HepG2 (cell line): ENCODE measurements around the gene GSDMA. TPM values are rescaled to one million over a fixed set of nuclear protein-coding genes. Genes with fewer than 3 reads are reported as not detected.

Experiments used
- MTA3 ChIP-seq: sonication (generic); formaldehyde crosslinking; IDR thresholded peaks from 2 replicates; pipeline ENCODE4 v1.4.0; 2020; ENCODE audit warnings: missing genetic modification reagents
- ZFP36L2 ChIP-seq: sonication (generic); formaldehyde crosslinking; IDR thresholded peaks from 2 replicates; pipeline ENCODE4 v1.4.0; 2020; ENCODE audit warnings: missing genetic modification reagents
- ZNF207 ChIP-seq: fragments of 450-650 bp; IDR thresholded peaks from 2 replicates; pipeline ENCODE4 v1.6.1; 2016; ENCODE audit warnings: antibody characterized with exemption, borderline replicate concordance
- ZNF280B ChIP-seq: sonication (generic); formaldehyde crosslinking; IDR thresholded peaks from 2 replicates; pipeline ENCODE4 v1.5.0; 2020; ENCODE audit warnings: missing genetic modification reagents, mild to moderate bottlenecking, borderline replicate concordance
- ZNF318 ChIP-seq: sonication (generic); formaldehyde crosslinking; IDR thresholded peaks from 2 replicates; pipeline ENCODE4 v1.4.0; 2020; ENCODE audit warnings: mild to moderate bottlenecking, missing genetic modification reagents
- polyA plus RNA-seq, 8 experiments: library from polyadenylated mRNA; depleted of rRNA in 3 of 8; stranded (reverse) in 7 of 8; unstranded in 1 of 8; fragments of >200 nt; fragmentation: Illumina TruSeq in 4 of 8; extraction: Trizol in 4 of 8; gene quantifications; 2 replicates each; pipeline versions ENCODE4 v1.2.1 to v1.2.3, GENCODE V29; 2011 to 2016; ENCODE audit warnings: low read depth in 4 of 8, missing spikeins in 1 of 8, mixed read lengths in 1 of 8; ENCODE audit not compliant: insufficient read depth in 1 of 8
- total RNA-seq, 5 experiments: library from RNA; depleted of rRNA; stranded (reverse); fragments of >200 nt; fragmentation: Illumina TruSeq; extraction: Trizol; gene quantifications; 2 replicates each; pipeline ENCODE4 v1.2.3, GENCODE V29; 2016; ENCODE audit warnings: low read depth in 1 of 5
- TF ChIP-seq, protein P1 (sequence below): sonication (generic); formaldehyde crosslinking; IDR thresholded peaks from one replicate; pipeline ENCODE4 v1.5.1; 2020; ENCODE audit warnings: mild to moderate bottlenecking, missing genetic modification reagents; ENCODE audit errors: not compliant biosample characterization
- TF ChIP-seq, protein P2 (sequence below): IDR thresholded peaks from 2 replicates; pipeline ENCODE4 v1.6.1; 2016; ENCODE audit warnings: mild to moderate bottlenecking

Gene GSDMA
- total and polyA plus RNA-seq, 2 of the 13 experiments (the other 11 are each of a cell fraction or from before 2014, with no cell fraction given) = not detected

DNA sequence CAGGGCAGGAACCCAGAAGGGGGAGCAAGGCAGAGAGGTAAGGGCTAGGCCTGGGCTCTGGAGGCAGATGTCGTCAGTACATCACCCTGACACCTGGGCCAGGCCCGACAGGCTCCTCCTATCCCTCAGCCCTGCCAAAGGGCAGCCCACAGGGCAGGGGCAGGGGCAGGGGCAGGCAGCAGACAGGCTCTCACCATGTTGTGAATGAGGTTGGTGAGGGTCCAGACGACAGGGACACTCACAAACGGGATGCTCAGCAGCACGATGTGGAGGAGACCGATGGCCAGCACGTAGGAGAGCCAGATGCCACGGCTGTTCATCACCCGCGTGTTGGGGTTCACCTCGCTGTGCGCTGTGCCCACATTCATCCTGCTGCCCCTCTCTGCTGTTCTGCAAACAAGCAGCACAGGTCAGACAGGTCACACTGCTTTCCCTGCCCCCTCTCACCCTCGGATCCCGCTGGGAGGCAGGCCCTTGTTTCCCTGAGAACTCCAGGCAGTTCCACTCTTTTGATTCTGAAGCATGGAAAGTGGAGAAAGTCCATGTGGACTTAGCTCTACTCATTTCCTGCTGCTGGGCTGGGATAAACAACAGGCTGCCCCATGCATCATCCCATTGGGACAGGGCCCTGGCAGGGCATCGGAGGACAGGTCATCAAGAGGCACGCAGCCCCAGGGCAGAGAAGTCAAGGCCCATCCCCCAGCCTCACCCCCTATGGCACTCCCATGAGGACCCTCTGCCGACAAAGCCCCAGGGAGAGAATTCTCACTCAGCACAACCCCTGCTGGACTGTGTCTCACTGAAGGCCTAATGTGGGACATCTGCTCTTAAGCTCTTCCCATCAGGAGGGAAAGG is 38.7 kb upstream of the GSDMA start (continued):
- TF ChIP-seq, protein P1, sequence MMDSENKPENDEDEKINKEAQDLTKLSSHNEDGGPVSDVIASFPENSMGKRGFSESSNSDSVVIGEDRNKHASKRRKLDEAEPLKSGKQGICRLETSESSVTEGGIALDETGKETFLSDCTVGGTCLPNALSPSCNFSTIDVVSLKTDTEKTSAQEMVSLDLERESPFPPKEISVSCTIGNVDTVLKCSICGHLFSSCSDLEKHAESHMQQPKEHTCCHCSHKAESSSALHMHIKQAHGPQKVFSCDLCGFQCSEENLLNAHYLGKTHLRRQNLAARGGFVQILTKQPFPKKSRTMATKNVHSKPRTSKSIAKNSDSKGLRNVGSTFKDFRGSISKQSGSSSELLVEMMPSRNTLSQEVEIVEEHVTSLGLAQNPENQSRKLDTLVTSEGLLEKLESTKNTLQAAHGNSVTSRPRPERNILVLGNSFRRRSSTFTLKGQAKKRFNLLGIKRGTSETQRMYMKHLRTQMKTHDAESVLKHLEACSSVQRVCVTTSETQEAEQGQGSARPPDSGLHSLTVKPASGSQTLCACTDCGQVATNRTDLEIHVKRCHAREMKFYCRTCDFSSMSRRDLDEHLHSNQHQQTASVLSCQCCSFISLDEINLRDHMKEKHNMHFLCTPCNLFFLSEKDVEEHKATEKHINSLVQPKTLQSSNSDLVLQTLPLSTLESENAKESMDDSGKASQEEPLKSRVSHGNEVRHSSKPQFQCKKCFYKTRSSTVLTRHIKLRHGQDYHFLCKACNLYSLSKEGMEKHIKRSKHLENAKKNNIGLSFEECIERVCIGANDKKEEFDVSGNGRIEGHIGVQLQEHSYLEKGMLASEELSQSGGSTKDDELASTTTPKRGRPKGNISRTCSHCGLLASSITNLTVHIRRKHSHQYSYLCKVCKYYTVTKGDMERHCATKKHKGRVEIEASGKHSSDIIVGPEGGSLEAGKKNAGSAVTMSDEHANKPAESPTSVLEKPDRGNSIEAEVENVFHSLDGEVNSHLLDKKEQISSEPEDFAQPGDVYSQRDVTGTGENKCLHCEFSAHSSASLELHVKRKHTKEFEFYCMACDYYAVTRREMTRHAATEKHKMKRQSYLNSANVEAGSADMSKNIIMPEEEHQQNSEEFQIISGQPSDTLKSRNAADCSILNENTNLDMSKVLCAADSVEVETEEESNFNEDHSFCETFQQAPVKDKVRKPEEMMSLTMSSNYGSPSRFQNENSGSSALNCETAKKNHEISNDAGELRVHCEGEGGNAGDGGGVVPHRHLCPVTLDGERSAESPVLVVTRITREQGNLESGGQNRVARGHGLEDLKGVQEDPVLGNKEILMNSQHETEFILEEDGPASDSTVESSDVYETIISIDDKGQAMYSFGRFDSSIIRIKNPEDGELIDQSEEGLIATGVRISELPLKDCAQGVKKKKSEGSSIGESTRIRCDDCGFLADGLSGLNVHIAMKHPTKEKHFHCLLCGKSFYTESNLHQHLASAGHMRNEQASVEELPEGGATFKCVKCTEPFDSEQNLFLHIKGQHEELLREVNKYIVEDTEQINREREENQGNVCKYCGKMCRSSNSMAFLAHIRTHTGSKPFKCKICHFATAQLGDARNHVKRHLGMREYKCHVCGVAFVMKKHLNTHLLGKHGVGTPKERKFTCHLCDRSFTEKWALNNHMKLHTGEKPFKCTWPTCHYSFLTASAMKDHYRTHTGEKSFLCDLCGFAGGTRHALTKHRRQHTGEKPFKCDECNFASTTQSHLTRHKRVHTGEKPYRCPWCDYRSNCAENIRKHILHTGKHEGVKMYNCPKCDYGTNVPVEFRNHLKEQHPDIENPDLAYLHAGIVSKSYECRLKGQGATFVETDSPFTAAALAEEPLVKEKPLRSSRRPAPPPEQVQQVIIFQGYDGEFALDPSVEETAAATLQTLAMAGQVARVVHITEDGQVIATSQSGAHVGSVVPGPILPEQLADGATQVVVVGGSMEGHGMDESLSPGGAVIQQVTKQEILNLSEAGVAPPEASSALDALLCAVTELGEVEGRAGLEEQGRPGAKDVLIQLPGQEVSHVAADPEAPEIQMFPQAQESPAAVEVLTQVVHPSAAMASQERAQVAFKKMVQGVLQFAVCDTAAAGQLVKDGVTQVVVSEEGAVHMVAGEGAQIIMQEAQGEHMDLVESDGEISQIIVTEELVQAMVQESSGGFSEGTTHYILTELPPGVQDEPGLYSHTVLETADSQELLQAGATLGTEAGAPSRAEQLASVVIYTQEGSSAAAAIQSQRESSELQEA (CRISPR knock-in tag) = peak; percentile 95
- TF ChIP-seq, protein P2, sequence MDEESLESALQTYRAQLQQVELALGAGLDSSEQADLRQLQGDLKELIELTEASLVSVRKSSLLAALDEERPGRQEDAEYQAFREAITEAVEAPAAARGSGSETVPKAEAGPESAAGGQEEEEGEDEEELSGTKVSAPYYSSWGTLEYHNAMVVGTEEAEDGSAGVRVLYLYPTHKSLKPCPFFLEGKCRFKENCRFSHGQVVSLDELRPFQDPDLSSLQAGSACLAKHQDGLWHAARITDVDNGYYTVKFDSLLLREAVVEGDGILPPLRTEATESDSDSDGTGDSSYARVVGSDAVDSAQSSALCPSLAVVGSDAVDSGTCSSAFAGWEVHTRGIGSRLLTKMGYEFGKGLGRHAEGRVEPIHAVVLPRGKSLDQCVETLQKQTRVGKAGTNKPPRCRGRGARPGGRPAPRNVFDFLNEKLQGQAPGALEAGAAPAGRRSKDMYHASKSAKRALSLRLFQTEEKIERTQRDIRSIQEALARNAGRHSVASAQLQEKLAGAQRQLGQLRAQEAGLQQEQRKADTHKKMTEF (CRISPR knock-in tag) = peak; percentile 100
- peak; percentile 97 for TF ChIP-seq ZNF318
- TF ChIP-seq ZNF207 = no peak
- no peak for TF ChIP-seq ZNF280B (CRISPR knock-in tag)
- no peak for TF ChIP-seq MTA3
- peak; percentile 91; the same call in 1 of the 2 replicates for TF ChIP-seq ZFP36L2
